ENCODE results near the gene GSX2.

GRCh38 chr4:54064317-54065111, 35.4 kb upstream of the GSX2 start, which contains the start of gene CHIC2:
- TF ChIP-seq FOXK2 (IDR thresholded peaks at IDR 0.05), result no peak
- no peak for TF ChIP-seq HDGF (IDR thresholded peaks at IDR 0.05; ENCODE audit: borderline replicate concordance)
- TF ChIP-seq ZNF384 (IDR thresholded peaks at IDR 0.05), result no peak
- TF ChIP-seq SUZ12 (IDR thresholded peaks at IDR 0.05), result no peak
- peak; percentile 30; the same call in 1 of the 2 replicates for TF ChIP-seq ELF4 (IDR thresholded peaks at IDR 0.05)
- no peak for TF ChIP-seq NFRKB (IDR thresholded peaks at IDR 0.05)
- TF ChIP-seq SP1 (IDR thresholded peaks at IDR 0.05), result no peak
- no peak for TF ChIP-seq ARNT (IDR thresholded peaks at IDR 0.05)
- TF ChIP-seq L3MBTL2 (conservative IDR thresholded peaks at IDR 0.05), result no peak
- no peak for TF ChIP-seq CTBP1 (IDR thresholded peaks at IDR 0.05; ENCODE audit: borderline replicate concordance)
- TF ChIP-seq FOXM1 (IDR thresholded peaks at IDR 0.05; ENCODE audit: borderline replicate concordance), result peak; percentile 28; the same call in 1 of the 2 replicates
- TF ChIP-seq BHLHE40 (IDR thresholded peaks at IDR 0.05; ENCODE audit: borderline replicate concordance), result no peak
- TF ChIP-seq PKNOX1 (IDR thresholded peaks at IDR 0.05), result no peak

All from HEK293T (cell line).